ENCODE measurements around the gene EIF4A2.

EIF4A2 gene

DNA sequence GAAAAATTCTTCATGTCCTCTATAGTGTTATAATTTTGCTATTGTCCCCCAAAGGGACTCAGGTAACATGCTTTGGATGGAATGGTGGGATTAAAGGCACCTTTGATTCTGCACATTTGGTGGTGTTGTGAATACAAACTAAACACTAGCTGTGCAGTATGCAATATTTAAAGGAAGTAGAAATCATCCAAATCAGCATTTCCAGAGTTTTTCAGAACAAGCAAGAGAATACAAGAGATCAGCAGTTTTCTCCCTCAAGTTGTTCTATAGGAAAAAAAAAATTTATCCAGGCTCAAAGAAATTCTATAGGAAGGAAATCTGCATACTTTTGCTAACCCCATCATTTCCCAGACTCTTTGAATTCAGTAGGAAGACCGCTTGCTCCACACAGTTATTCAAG, 48.9 kb downstream of the EIF4A2 start:
- no peak overlapping the region for H3K27ac ChIP-seq (ENCODE audit: low read depth, low read length, severe bottlenecking)
- H3K9me3 ChIP-seq (ENCODE audit: control insufficient read depth, low read length) = no peaks in the 10 kb centered on the region
- H3K4me1 ChIP-seq (ENCODE audit: control insufficient read depth, insufficient read depth, low read length, poor library complexity, severe bottlenecking) = no peaks in the 10 kb centered on the region
- no peak overlapping the region for H3K4me3 ChIP-seq (ENCODE audit: extremely low read depth, insufficient read depth, low read length, poor library complexity, severe bottlenecking)
- H3K36me3 ChIP-seq (ENCODE audit: control insufficient read depth, insufficient read depth, low read length) = no peaks in the 10 kb centered on the region
- WGBS, 2 experiments (ENCODE audit: insufficient coverage in 2 of 2) = 88% methylated on average over 1 of the region's 1 CpG; no CpG with 5 or more reads in 1 of the 2 experiments

Data from mesodermal cell (in vitro differentiated cells).